Cardiac muscle cell (in vitro differentiated cells and primary cell): ENCODE measurements around the gene MLF1. TPM values are rescaled to one million over a fixed set of nuclear protein-coding genes. Genes with fewer than 3 reads are reported as not detected.
A peak's percentile ranks its signal among the peaks of the same experiment; 100 is the strongest.

Source experiments
- DNase-seq, 2 donors: peaks; one replicate each; pipeline versions ENCODE4 v3.0.0 to v3.0.0-alpha.2; 2010 to 2017; ENCODE audit warnings: low read depth in 1 of 2, low spot score in 1 of 2
- H3K27ac ChIP-seq: fragments of 200-600 bp; sonication (generic); 2 replicates; pipeline ENCODE4 v1.5.1; 2016
- H3K27me3 ChIP-seq: fragments of 200-600 bp; sonication (generic); 2 replicates; pipeline ENCODE4 v1.6.0; 2016; ENCODE audit warnings: control low read depth
- H3K36me3 ChIP-seq: fragments of 200-600 bp; sonication (generic); 2 replicates; pipeline ENCODE4 v1.5.1; 2016; ENCODE audit warnings: control low read depth
- H3K4me1 ChIP-seq: fragments of 200-600 bp; sonication (generic); 2 replicates; pipeline ENCODE4 v1.8.1; 2017; ENCODE audit warnings: low read depth, mild to moderate bottlenecking, mixed run types
- H3K4me3 ChIP-seq: fragments of 200-600 bp; sonication (generic); 2 replicates; pipeline ENCODE4 v1.5.1; 2016; ENCODE audit warnings: mild to moderate bottlenecking
- H3K9me3 ChIP-seq: fragments of 200-600 bp; sonication (generic); 2 replicates; pipeline ENCODE4 v1.5.1; 2017; ENCODE audit warnings: low read depth, mild to moderate bottlenecking, control low read depth
- CTCF ChIP-seq: IDR thresholded peaks from 2 replicates; pipeline ENCODE4 v1.5.1; 2012; ENCODE audit warnings: low read depth, mild to moderate bottlenecking, low read length
- polyA plus RNA-seq: library from polyadenylated mRNA; unstranded; fragments of >200 nt; fragmentation: Nextera tagmentation; extraction: Ambion mirVana; gene quantifications from 2 replicates; pipeline ENCODE4 v1.2.1, GENCODE V29; 2016
- total RNA-seq: library from RNA; depleted of rRNA; stranded (reverse); fragments of >200 nt; gene quantifications from 2 replicates; pipeline ENCODE4 v1.2.3, GENCODE V29; 2016

The MLF1 gene
- total and polyA plus RNA-seq, 2 experiments from 2014 or later, result 121 to 210 TPM

- no peak overlapping the region for H3K27ac ChIP-seq
- no peak for TF ChIP-seq CTCF
- H3K9me3 ChIP-seq, result no peaks in the 10 kb centered on the region
- H3K4me1 ChIP-seq, result no peaks in the 10 kb centered on the region
- H3K4me3 ChIP-seq, result no peak overlapping the region
- no peaks in the 10 kb centered on the region for H3K27me3 ChIP-seq
- DNase-seq, result no peak
- no peaks in the 10 kb centered on the region for H3K36me3 ChIP-seq
Observed at GRCh38 chr3:158631981-158632380, 61.0 kb downstream of the MLF1 start.

GRCh38 chr3:158640646-158641045 lies 69.7 kb downstream of the MLF1 start:
- Histone ChIP-seq H3K27ac (no peak overlapping the region), H3K4me1 (peaks cover 5% of the 10 kb centered on the region), H3K27me3 (no peaks in the 10 kb centered on the region), H3K4me3 (no peak overlapping the region), H3K9me3 (no peaks in the 10 kb centered on the region), H3K36me3 (no peaks in the 10 kb centered on the region)
- TF ChIP-seq CTCF, result no peak
- no peak for DNase-seq

- Histone ChIP-seq H3K4me1 (peaks cover 6% of the 10 kb centered on the region), H3K27ac (no peak overlapping the region), H3K27me3 (no peaks in the 10 kb centered on the region), H3K36me3 (peaks cover 1% of the 10 kb centered on the region), H3K9me3 (no peaks in the 10 kb centered on the region), H3K4me3 (no peak overlapping the region)
- TF ChIP-seq CTCF, result no peak
- no peak for DNase-seq
Observed at GRCh38 chr3:158642005-158642404, 71.0 kb downstream of the MLF1 start.

GRCh38 chr3:158642474-158643210 lies 71.6 kb downstream of the MLF1 start:
- H3K27ac ChIP-seq, result no peak overlapping the region
- no peak for DNase-seq
- H3K27me3 ChIP-seq, result no peaks in the 10 kb centered on the region
- H3K9me3 ChIP-seq, result no peaks in the 10 kb centered on the region
- peaks cover 8% of the 10 kb centered on the region for H3K36me3 ChIP-seq
- H3K4me1 ChIP-seq, result peaks cover 6% of the 10 kb centered on the region
- TF ChIP-seq CTCF, result no peak
- H3K4me3 ChIP-seq, result no peak overlapping the region

- peak; percentile 97 to 98 for DNase-seq
- Histone ChIP-seq H3K4me3 (peak within 1 kb of the TSS; percentile 59), H3K27me3 (no peaks in the 10 kb centered on the region), H3K9me3 (no peaks in the 10 kb centered on the region), H3K36me3 (peaks cover 14% of the 10 kb centered on the region), H3K27ac (peak within 1 kb of the TSS; percentile 91), H3K4me1 (peaks cover 6% of the 10 kb centered on the region)
- TF ChIP-seq CTCF, result peak; percentile 90
Observed at GRCh38 chr3:158644345-158644908, 73.4 kb downstream of the MLF1 start, which contains the start of gene GFM1. TSS of gene GFM1 (plus strand) at chr3:158644527. CDS start at chr3:158644635, 108 bp downstream.
